ENCODE data around the gene GCA.

Gene GCA, protein sequence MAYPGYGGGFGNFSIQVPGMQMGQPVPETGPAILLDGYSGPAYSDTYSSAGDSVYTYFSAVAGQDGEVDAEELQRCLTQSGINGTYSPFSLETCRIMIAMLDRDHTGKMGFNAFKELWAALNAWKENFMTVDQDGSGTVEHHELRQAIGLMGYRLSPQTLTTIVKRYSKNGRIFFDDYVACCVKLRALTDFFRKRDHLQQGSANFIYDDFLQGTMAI
- 12.9 reads per million, percentile 37 among the genes with 10 or more reads in this experiment for total RNA-seq

DNA sequence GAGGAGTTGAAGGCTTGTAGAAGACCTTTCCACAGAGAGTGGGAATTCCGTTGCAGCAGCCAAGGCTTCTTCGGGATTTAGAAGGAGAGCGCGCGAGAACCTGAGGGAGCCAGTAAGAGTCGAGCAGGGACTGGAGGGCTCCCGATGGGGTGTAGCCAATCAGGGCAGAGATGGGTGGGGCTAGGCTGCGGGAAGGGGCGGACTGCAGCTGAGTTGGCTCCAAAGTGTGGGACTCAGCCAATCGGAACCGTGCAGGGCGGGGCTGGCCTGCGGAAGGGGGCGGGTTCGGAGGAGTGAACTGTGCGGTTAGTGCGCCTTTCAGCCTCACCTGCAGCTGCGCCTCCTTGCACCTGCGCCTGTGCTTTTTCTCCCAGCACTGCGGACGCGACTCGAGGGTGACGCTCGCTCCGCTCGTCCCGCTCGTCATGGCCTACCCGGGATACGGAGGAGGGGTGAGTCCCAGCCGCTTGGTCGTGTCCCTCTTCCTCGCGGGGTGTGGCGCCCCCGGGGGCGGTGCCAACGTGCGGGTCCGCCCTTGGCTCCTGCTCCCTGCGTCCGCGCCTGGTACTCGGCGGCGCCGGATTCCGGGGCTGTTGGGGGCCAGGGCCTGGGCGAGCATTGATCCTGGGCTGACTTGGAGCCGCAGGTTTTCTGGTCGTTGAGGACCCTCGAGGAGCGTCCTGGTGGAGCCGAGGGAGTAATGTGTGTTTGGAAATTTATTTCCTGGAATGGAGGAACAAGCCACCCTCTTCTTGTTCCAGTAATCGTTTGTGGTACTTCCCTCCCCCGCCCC lies at the start of gene GCA:
Gene GCA, plus strand, starts transcription at position 309 of the 793 bp plus-strand sequence. Its CDS starts 117 bp downstream, at position 426.
- peak; percentile 96 for DNase-seq

DNA sequence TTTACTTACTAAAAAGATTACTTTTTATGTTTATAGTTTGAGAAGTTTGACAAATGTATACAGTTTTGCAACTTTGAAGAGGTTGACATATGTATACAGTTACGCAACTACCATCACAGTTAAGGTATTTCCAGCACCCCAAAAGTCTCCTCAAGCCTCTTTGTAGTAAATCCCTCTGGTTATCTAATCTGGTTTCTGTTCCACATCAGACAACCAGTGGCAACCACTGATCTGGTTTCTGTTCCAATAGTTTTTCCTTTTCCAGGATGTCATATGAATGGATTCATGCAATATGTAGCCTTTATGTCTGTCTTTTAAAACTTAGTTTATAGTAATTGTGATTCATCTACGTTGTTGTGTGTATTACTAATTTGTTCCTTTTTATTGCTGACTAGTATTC lies 48.9 kb upstream of the GCA start:
- no peak for DNase-seq

DNA sequence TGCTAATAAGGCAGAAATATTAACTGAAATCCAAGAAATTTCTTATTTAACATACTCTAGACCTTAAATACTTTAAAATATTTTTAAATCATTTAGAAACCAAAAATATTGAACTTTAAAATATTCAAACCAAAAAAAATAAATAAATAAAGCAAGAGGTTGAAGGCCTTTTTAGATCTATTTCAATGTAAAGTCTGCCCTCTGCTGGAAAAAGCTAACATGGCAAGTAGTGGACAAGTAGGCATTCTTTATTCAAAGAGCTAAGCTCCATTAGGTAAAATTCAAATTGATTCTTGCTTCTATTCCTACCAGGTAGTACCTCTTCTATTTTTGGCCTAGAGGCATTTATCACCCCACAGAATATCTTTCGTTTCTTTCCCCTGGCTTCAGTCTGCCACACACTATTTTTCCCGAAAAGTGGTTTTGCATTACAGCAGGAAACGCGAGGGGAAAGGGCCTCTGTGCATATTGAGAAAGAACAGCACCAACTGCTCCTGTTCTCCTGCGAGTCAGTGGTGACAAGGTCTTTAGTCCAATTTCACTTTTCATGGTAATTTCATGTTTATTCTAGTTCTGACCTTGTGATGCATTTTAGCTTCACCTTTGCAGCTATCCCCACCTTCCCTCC lies 45.9 kb upstream of the GCA start:
- DNase-seq, result peak; percentile 59

DNA sequence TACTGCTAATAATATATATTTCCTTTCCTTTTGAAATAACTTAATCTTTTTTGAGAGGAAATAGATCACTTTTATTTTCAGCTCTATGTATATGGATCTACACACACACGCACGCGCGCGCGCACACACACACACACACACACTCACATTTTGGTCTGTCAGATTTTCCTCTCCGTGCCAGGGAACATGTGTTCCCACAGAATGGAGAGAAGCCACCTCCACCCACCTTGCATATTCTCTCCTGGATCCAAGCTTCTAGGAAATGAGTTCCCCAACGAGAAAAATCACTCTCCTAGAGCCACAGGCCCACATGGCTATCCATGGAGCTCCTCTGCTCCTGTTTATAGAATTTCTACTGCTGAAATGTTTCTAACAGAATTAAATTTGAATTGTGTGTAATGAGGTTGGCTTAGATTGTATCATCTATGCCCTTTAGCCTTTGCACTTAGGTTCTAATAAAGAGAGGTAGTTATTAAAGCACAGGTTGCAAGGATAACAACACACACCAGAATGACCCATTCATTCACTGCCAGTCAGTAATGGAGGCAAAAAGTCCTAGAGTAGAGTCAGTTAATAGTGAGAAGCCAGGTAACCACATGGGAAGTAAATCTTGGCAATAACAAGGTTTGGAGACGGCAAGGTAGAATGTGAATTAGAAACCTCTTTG lies 45.1 kb upstream of the GCA start:
- DNase-seq, result no peak

DNA sequence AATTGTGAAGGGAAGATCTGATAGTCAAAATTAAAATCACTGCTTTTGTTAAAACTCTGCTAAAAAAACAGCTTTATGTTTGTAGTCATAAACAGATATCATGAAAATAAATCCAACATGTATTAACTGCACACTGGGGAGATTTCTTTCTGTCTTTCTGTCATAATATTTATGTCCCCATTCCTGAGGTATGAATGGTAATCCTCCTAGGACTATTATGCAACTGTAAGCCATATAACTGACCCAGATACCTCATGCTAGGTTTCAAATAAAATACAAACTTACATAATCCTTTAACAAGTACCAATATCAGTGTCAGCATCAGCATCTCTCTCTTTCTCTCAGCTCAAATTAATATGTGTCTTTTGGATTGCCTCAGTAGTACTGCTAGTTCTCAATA lies 43.7 kb upstream of the GCA start:
- DNase-seq, result no peak

DNA sequence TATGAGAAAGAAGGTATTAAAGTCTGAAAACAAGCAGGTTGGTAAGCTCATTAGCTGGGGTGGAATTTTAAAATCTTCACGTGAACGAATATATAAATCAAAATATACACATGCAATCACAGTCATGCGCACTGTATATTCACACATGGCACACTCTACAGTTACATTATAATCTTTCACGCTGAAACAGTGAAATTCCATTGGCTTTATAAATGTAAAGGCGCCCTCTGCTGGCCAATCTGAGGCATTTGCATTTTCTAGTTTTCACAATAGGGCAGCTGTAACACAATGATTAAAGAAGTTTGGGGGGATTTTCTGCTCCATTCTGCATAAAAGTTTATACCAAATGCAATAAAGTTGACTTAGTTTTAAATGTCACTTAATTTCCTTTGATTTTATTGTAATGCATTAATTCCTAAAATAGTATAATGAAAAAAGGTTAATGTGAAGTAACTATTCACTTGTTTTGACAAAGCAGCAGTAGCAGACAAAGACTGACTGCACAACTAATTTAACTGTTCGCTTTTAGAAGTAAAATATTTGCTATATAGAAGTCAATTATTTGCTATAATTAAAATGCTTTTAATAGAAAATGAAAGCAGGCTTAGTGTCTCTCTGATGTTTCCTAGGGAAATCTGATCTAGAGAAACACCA lies 42.7 kb upstream of the GCA start:
- peak; percentile 42 for DNase-seq

DNA sequence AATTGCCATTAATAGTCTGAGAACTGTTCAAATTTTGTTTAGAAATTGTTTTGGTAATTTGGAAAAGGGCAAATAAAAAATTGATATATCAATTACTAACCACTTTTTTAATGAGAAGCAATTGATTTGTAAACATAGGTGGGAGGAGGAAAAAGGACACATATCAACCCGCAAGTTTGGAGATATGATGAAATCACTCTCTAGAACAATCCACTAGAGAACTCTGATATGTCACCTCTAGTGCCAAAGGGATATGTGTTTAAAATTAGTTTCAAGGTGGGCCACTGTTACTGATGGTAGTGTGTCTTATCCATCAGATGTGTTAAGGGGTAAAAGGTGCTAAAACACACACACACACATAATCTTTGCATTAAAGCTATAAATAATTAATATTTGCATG lies 42.1 kb upstream of the GCA start:
- DNase-seq, result no peak

DNA sequence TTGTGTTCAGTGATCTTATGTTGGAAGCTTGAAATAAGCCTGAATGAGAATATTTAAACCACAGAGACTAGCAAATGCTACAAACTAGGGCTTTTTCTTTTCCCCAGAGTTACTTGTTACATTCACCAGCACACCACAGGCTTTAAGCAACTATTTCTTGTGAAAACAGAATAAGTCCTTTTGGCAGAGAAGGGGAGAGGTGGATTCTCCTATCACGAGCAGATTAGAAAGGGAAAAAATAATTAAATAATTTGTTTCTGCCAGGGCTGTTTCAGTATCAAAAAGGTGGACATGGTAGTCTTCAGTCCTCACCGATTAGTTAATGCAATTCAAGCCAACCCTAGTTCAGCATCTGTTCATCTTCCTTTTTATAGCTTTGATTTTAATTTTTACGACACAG lies 38.0 kb upstream of the GCA start:
- no peak for DNase-seq

DNA sequence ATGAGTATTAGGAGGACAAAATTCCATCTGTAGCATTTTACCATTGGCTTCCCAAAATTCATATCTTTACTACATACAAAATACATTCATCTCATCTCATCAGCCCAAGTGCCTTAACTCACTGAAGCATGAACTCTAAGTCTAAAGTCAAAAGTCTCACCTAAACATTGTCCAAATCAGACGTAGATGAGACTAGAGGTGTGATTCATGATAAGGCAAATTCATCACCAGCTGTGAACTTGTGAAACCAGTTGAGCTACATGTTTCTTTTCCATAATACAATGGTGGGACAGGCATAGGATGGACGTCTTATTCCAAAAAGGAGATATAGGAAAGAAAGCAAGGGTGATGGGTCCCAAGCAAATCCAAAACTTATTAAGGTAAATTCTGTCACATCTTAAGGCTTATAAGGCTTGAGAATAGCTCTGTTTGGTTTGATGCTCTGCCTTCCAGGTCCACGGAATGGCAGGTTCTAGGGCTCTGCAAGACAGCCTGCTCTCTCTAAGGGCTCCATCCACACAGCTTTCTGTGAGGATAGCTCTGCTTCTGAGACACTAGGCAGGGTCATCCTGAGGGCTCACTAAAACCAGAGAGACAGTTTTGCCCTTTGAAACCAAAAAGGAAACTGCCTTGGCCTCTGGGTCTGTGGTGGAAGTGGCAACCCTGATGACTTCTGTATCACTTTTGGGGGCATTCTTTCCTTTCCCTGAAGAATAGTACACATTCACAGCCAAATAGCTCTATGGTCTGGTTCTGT lies 35.0 kb upstream of the GCA start:
- DNase-seq, result no peak

DNA sequence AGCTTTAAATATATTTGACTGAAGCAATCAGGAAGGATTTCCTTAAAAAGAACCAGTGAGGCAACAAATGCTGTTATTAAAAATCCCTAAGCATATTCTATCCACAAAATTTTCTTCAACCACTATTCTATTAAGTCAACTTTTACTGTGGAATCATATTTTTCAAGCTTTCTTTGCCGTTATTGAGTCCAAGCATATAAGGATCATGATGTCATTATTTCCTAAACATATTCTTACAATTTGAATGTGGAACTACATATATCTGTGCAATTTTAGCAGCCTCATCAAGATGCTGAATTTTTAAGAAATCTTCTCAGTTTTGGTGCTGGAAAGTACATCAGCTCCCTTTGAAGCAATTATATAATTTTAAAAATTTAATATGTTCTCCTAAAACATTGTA lies 31.1 kb upstream of the GCA start:
- no peak for DNase-seq

DNA sequence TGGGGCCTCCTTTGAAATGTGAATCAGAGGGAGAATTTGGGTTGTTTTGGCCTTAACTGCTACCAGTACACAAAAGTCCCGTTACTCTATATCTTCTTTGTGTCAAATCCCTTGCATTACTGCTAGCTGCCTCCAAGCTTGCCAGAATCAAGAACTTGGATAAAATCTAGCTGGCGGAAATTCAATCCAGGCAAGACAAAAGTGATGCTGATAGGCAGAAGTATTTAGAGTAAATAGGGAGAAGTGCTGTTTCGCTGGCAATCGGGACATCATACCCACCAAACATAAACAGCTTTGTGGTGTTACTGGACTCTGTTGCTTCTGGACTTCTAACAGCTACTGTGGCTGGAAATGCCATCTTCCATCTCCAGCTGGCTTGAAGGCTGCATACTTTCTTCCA lies 28.0 kb upstream of the GCA start:
- DNase-seq, result no peak

DNA sequence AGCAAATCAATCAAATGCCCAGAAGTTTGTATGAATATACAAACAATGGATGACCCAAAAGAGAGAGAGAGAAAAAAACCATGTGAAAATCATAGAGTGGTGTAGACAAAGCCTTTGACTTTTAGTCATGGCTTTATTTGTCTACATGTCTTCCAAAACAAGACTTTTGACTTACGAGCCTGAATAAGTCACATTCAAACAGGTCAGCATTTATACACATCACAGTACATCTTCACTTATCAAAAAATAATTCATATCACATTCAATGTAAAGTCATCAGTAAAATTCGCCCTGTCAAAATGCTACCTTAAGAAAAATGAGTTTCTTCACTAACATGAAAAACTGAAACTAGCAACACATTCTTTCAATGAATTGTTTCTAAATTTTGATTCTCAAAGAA lies 27.3 kb upstream of the GCA start:
- no peak for DNase-seq

DNA sequence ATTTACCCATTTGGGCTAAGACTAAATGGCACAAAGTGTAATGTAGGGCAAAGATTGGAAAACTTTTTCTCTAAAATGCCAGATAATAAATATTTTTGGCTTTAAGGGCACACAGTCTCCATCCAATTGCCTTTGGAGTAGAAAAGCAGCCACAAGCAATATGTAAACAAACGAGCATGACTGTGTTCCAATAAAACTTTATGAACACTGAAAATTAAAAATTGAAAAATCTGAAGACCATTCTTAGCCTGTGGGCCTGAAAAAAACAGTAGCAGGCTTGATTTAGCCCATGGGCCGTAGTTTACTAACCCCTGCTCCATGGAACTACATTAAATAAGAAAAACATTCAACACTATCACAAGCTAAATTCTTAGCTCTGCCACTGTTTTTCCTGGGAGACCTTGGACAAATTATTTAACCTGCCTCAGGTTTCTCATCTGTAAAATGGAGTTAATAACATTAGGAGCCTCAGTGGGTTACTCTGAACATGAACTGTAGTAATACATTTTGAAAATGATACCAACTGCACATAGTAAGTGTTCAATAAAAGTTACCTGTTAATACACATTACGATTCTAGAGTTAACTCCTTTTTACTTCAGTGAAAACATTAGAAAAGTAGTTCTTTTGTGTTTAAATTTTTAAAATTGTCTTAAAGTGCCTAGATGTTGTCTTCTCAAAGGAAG lies 26.7 kb upstream of the GCA start:
- no peak for DNase-seq

DNA sequence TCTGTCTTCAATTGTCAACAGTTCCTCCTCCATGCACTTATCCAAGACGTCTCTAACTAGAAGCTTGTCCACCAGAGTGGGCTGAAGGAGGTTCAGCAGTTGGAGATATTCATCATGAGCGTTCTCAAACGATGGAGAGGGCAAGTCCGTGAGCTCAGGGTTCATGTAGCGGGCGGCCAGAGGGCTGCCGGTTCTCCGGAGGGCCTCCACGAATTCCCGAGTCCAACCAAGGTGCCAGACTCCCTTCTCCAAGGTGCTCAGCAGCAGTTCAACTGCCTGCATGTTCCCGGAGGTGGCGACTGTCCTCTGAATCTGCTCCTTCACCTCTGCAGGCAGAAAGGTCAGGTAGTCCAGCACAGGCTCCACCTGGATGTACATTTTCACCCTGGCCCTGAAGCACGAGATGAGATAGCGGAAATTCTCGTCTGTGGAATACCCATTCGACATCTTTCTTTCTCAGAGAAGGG lies 26.0 kb upstream of the GCA start:
- DNase-seq, result peak; percentile 14

DNA sequence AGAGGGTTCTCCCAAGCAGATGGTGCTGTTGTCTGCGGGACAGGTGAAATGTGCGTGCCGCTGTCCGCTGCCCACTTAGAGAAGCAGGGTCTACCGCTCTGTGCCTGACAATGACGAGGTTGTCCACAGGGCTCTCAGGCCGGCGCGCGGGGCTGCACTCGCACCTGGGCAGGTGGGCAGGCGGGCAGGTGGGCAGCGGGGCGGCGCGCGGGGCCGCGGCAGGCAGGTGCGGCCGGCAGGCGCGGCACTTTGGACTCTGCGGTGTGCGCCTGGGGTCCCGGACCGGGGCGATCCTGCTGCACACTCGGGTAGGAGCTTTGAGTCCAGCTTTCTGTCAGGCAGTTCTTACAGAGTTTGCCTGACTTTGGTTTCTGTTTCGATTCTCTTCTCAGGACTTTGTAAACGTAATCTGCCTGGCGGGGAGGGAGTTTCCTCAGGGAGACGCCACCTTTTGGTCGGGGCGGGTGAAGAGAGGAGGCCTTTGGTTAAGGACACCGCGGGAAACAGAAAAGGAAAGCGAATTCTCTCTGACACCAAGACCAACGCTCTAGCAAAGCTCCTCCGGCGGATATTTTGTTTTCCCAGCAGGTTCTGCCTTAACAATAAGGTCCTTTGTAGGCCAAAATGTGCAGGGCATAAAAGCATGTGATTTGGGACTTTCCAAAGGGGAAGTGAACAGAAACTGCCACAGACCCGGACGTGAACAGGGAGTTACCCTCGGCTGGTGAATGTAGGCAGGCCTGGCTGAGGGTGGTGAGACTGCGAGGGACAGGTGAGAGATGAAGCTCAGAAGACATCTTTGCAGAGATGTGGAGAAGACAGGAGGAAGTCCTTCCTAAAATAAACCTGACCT lies 25.4 kb upstream of the GCA start, which contains the start of gene IFIH1:
Gene IFIH1, minus strand, starts transcription at position 357 of the 853 bp plus-strand sequence. CDS start 377 bp downstream, outside the sequence.
- DNase-seq, result peak; percentile 67

DNA sequence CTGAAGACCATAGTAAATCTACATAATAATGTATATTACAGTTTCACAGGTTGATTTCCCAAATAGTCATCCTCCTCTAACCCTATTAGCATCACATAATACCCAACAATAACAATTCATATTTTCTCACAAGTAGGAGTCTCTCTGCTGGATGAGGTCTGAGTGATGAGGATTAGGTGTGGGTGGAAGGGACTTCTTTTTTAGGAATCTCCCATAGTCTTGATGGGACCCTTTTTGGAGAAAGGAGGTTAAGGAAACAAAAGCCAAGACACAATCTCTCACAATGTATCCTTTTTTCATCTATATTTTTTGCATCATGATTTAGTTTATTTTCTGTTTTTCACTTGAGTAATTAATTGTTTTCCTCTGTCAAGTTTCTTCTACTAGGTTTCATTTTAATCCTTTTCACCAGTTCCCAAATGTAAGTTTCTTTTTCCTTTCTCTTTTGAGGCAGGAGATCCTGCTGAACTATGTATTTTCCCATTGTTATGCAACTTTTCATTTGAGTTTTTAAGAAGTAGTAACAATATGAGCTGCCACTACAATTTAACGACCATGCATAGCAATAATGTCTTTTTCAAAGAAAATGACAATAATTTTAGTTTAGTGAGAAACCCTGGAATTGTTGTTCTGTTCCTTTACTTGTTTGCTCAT lies 22.9 kb upstream of the GCA start:
- no peak for DNase-seq

DNA sequence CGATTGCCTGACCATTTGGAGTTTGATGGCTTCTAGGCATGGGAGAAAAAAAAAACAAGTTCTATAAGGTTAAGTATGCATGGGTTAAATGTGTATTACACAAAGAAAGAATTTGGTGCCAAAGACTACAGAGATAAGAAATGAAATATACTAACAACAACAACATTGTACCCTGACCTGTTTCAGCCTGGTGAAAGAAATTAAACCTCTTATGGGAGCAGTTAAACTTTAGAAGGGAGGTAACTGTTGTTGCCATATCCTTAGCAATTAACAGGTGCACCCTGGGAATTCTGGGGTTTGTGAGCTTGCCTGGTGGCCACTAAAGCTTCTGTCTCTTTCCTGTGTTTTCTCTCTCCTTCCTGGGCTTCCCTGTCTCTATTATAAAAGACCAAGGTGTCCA lies 19.0 kb upstream of the GCA start:
- DNase-seq, result no peak

DNA sequence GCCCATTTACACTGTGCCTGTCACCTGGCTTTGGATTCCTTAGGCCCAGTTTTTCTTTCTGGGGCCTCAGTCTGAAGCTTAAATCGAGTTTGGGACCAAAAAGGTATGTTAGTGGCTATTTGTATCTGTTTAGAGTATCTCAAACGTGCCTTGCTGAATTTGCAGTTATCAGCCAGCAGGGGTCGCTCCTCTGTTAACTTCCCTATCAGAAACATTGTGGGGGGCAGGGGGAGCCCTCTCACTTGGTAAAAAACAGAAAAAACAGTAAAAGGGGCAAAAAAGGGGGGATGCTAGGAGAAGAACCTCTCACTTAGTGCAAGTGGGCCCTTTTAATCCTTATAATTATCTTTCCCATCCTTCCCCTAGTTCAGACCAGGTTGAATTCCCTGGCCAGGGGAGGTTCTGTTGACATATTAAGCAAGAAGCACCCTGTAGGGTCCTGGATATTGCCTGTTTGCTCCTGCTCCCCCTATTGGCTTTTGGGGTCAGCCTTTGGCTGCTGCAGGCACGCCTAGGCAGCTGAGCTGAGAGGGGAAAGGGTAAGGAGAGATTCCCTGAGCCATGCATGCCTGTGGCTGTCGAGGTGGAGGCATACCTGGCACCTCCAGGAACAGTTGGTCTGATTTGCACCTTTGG lies 16.7 kb upstream of the GCA start:
- no peak for DNase-seq

DNA sequence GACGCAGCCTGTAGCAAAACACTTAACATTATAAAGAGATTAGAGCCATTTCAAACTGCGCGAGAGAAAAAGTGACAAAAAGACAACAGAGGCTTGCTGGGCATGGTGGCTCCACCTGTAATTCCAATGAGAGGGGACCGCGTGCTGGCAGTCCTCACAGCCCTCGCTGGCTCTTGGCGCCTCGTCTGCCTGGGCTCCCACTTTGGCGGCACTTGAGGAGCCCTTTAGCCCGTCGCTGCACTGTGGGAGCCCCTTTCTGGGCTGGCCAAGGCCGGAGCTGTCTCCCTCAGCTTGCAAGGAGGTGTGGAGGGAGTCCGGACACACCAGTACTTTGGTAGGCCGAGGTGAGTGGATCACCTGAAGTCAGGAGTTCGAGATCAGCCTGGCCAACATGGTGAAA lies 16.1 kb upstream of the GCA start:
- DNase-seq, result no peak
